Endothelial cell of umbilical vein (primary cell): Measurements from ENCODE around the gene SDK2. TPM values are rescaled to one million over a fixed set of nuclear protein-coding genes. Genes with fewer than 3 reads are reported as not detected.

Source experiments
- BruUV-seq: library from RNA; stranded (reverse); fragments of 400-500 nt; replicated peaks from 2 replicates; lab custom pipeline; 2021; lab: Mats Ljungman, UMichigan
- CTCF ChIA-PET: fragments of 300-600, 350-600 bp; sonication (Branson Sonifier 250); formaldehyde crosslinking; loops from one replicate; lab custom pipeline; 2021; ENCODE audit warnings: antibody characterized with exemption, inconsistent platforms; lab: Charles Lee
- POLR2A ChIA-PET: fragments of 300-600, 350-600 bp; sonication (Branson Sonifier 250); formaldehyde crosslinking; loops from one replicate; lab custom pipeline; 2021; ENCODE audit warnings: antibody characterized with exemption, inconsistent platforms; lab: Charles Lee
- DNase-seq: peaks from one replicate; pipeline ENCODE4 v3.0.0-alpha.2; 2011; ENCODE audit warnings: low read depth, low spot score
- FAIRE-seq: peaks from 2 replicates; lab custom pipeline; 2011; peaks lifted over from hg19 to GRCh38; lab: Jason Lieb, UNC
- H2AFZ ChIP-seq: 2 replicates; pipeline ENCODE4 v1.6.0; 2012; ENCODE audit warnings: low read depth, low read length, control low read depth, inconsistent platforms
- H3K27ac ChIP-seq: 2 replicates; pipeline ENCODE4 v1.5.1; 2011; ENCODE audit warnings: low read depth, mild to moderate bottlenecking, control low read depth, low read length, moderate library complexity; ENCODE audit not compliant: insufficient read depth
- H3K27me3 ChIP-seq, 2 experiments: 2 replicates each; pipeline versions ENCODE4 v1.6.0 to v1.6.1; 2011; ENCODE audit warnings: low read length in 2 of 2, mixed read lengths in 1 of 2; ENCODE audit not compliant: control insufficient read depth in 2 of 2, insufficient read depth in 2 of 2
- H3K36me3 ChIP-seq, 2 experiments: 2 replicates in 1 of 2; 3 replicates in 1 of 2; pipeline ENCODE4 v1.5.1; 2011; ENCODE audit warnings: low read length in 2 of 2, mild to moderate bottlenecking in 1 of 2, moderate library complexity in 1 of 2; ENCODE audit not compliant: control insufficient read depth in 2 of 2, insufficient read depth in 2 of 2; ENCODE audit errors: extremely low read depth in 1 of 2
- H3K4me1 ChIP-seq: 3 replicates; pipeline ENCODE4 v1.5.1; 2011; ENCODE audit warnings: mild to moderate bottlenecking, low read length; ENCODE audit not compliant: control insufficient read depth, insufficient read depth; ENCODE audit errors: extremely low read depth
- H3K4me2 ChIP-seq: 2 replicates; pipeline ENCODE4 v1.6.1; 2011; ENCODE audit warnings: low read length, control low read depth, mixed read lengths; ENCODE audit not compliant: insufficient read depth
- H3K4me3 ChIP-seq, 3 experiments: fragments of 200-600 bp in 1 of 3; sonication (generic), shearing (Covaris generic) in 1 of 3; replicated peaks in 1 of 3; 2 replicates each; pipeline ENCODE4 v1.5.1; 2011 to 2016; ENCODE audit warnings: control low read depth in 3 of 3, low read length in 3 of 3, mild to moderate bottlenecking in 2 of 3, inconsistent platforms in 1 of 3, low read depth in 1 of 3, moderate library complexity in 1 of 3; ENCODE audit not compliant: insufficient read depth in 1 of 3
- H3K79me2 ChIP-seq: 2 replicates; pipeline ENCODE4 v1.6.0; 2012; ENCODE audit warnings: low read length, inconsistent platforms; ENCODE audit not compliant: control insufficient read depth, insufficient read depth
- H3K9ac ChIP-seq: replicated peaks from 2 replicates; pipeline ENCODE3; 2011; ENCODE audit warnings: low read length, control low read depth; ENCODE audit not compliant: insufficient read depth; ENCODE audit errors: extremely low read depth
- H3K9me1 ChIP-seq: replicated peaks from 3 replicates; pipeline ENCODE4 v1.6.0; 2011; ENCODE audit warnings: mild to moderate bottlenecking, low read length; ENCODE audit not compliant: control insufficient read depth, insufficient read depth; ENCODE audit errors: extremely low read depth
- H3K9me3 ChIP-seq: replicated peaks from 2 replicates; pipeline ENCODE4 v1.5.1; 2012; ENCODE audit warnings: low read length, inconsistent platforms; ENCODE audit not compliant: control insufficient read depth, insufficient read depth
- H4K20me1 ChIP-seq: replicated peaks from 2 replicates; pipeline ENCODE3; 2011; ENCODE audit warnings: mild to moderate bottlenecking, low read length; ENCODE audit not compliant: control insufficient read depth, insufficient read depth; ENCODE audit errors: extremely low read depth
- CTCF ChIP-seq, 2 donors: IDR thresholded peaks; 1 replicate in 1 of 2; 2 replicates in 1 of 2; pipeline ENCODE4 v1.5.1; 2011; ENCODE audit warnings: low read length in 2 of 2, mild to moderate bottlenecking in 2 of 2, moderate library complexity in 2 of 2, control low read depth in 1 of 2, inconsistent platforms in 1 of 2, low read depth in 1 of 2; ENCODE audit not compliant: insufficient read depth in 1 of 2; ENCODE audit errors: extremely low read depth in 1 of 2
- EZH2 ChIP-seq: IDR thresholded peaks from 2 replicates; pipeline ENCODE4 v1.6.1; 2012; ENCODE audit warnings: borderline replicate concordance, low read depth, mild to moderate bottlenecking, moderate library complexity, low read length, inconsistent platforms; ENCODE audit not compliant: severe bottlenecking
- GATA2 ChIP-seq: IDR thresholded peaks from 2 replicates; pipeline ENCODE4 v1.7.0; 2011; ENCODE audit warnings: low read depth, mild to moderate bottlenecking, moderate library complexity, mixed read lengths, low read length; ENCODE audit not compliant: insufficient read length, insufficient read depth
- JUN ChIP-seq: IDR thresholded peaks from 2 replicates; pipeline ENCODE4 v1.6.1; 2011; ENCODE audit warnings: borderline replicate concordance, low read depth; ENCODE audit not compliant: insufficient read length, insufficient read depth
- MAX ChIP-seq: IDR thresholded peaks from 2 replicates; pipeline ENCODE4 v1.6.1; 2011; ENCODE audit not compliant: insufficient read depth, insufficient read length
- MYC ChIP-seq: IDR thresholded peaks from one replicate; pipeline ENCODE4 v1.6.1; 2011; ENCODE audit warnings: mild to moderate bottlenecking, low read depth, low read length
- POLR2A ChIP-seq: IDR thresholded peaks from 2 replicates; pipeline ENCODE4 v1.6.1; 2012; ENCODE audit warnings: low read depth, mild to moderate bottlenecking, control low read depth, low read length
- dilution Hi-C: fragments of 300-500 bp; cut with MboI; formaldehyde crosslinking; loops from one replicate; pipeline ENCODE4 v1.15.0; 2019; ENCODE audit warnings: low sequenced_read_pairs; ENCODE audit not compliant: extremely low pct_ligation_motif_present
- intact Hi-C: fragments of 100-400 bp; cut with micrococcal nuclease; formaldehyde crosslinking; loops from one replicate; pipeline ENCODE4 v1.10.0; 2022
- polyA plus RNA-seq, 4 experiments: library from polyadenylated mRNA; depleted of rRNA in 3 of 4; stranded (reverse) in 3 of 4; unstranded in 1 of 4; fragments of >200 nt; gene quantifications; 2 replicates each; pipeline versions ENCODE4 v1.2.1 to v1.2.3, GENCODE V29; 2011 to 2012; ENCODE audit warnings: missing spikeins in 1 of 4
- total RNA-seq: library from RNA; stranded (reverse); gene quantifications from 2 replicates; pipeline ENCODE4 v1.2.3, GENCODE V29; 2021

Gene SDK2
- total and polyA plus RNA-seq, 2 donors (not counting 3 experiments of a cell fraction or from before 2014, with no cell fraction given): not detected

DNA sequence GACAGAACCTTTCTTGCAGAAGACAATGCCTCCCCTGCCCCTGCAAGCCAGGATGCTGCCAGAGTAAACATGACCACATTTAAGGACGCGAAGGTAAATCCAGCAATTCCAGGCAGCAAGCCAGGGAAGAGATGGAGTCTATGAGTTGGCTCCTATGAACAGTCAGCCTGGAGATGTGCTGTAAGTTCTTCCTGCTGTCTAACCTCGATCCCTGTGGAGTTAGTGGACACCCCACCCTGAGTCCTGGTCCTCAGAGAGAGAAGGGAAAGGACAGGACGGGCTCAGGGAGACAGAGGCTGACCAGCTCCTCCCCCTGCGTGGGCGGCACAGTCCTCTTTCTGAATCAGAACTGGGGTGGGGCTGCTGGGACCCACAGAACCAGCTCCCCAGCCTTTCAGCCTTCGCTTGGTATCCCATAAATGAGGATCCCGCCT lies 357.4 kb downstream of the SDK2 start:
- Histone ChIP-seq H3K27me3 (no peaks in the 10 kb centered on the region), H3K9me1 (no peaks in the 10 kb centered on the region), H3K4me3 (no peak overlapping the region), H2AFZ (no peak overlapping the region), H3K9ac (no peak overlapping the region), H3K36me3 (peaks cover 0 to 8% of the 10 kb centered on the region in 2 experiments), H3K9me3 (no peaks in the 10 kb centered on the region), H3K4me1 (peaks cover 17% of the 10 kb centered on the region), H4K20me1 (no peaks in the 10 kb centered on the region), H3K4me2 (no peak overlapping the region), H3K79me2 (peaks cover 30% of the 10 kb centered on the region), H3K27ac (no peak overlapping the region)
- BruUV-seq: no TSS peak
- DNase-seq (no peak), FAIRE-seq (no peak)
- no peak for TF ChIP-seq EZH2
- no peak for TF ChIP-seq MYC
- intact Hi-C loops: no loop called here
- ChIA-PET CTCF (no interaction called here), POLR2A (no interaction called here)
- dilution Hi-C loops: no loop called here

GRCh38 chr17:73285916-73286862 lies 358.1 kb downstream of the SDK2 start:
- Histone ChIP-seq H2AFZ (no peak overlapping the region), H3K4me2 (no peak overlapping the region), H3K27ac (no peak overlapping the region), H4K20me1 (no peaks in the 10 kb centered on the region), H3K27me3 (no peaks in the 10 kb centered on the region), H3K9me3 (no peaks in the 10 kb centered on the region), H3K36me3 (peaks cover 0 to 8% of the 10 kb centered on the region in 2 experiments), H3K9ac (no peak overlapping the region), H3K9me1 (no peaks in the 10 kb centered on the region), H3K4me1 (peaks cover 10% of the 10 kb centered on the region), H3K4me3 (no peak overlapping the region), H3K79me2 (peaks cover 28% of the 10 kb centered on the region)
- intact Hi-C loops (no loop called here), dilution Hi-C loops (no loop called here)
- DNase-seq (no peak), FAIRE-seq (no peak)
- ChIA-PET CTCF (no interaction called here), POLR2A (no interaction called here)
- TF ChIP-seq CTCF (IDR thresholded peaks at IDR 0.05; ENCODE audit: extremely low read depth in 1 of 2, insufficient read depth in 1 of 2, low read depth in 1 of 2, low read length in 2 of 2) (no peak), JUN (no peak), GATA2 (no peak), POLR2A (no peak), MAX (no peak), MYC (no peak)
- BruUV-seq: no TSS peak
